Measurements from ENCODE around the gene SMAD7. TPM values are rescaled to one million over a fixed set of nuclear protein-coding genes. Genes with fewer than 3 reads are reported as not detected.
A peak's percentile ranks its signal among the peaks of the same experiment; 100 is the strongest.

SMAD7 gene
- total and polyA plus RNA-seq, 4 experiments from 2014 or later = 2.7 to 31.2 (median 17.9) TPM

DNA sequence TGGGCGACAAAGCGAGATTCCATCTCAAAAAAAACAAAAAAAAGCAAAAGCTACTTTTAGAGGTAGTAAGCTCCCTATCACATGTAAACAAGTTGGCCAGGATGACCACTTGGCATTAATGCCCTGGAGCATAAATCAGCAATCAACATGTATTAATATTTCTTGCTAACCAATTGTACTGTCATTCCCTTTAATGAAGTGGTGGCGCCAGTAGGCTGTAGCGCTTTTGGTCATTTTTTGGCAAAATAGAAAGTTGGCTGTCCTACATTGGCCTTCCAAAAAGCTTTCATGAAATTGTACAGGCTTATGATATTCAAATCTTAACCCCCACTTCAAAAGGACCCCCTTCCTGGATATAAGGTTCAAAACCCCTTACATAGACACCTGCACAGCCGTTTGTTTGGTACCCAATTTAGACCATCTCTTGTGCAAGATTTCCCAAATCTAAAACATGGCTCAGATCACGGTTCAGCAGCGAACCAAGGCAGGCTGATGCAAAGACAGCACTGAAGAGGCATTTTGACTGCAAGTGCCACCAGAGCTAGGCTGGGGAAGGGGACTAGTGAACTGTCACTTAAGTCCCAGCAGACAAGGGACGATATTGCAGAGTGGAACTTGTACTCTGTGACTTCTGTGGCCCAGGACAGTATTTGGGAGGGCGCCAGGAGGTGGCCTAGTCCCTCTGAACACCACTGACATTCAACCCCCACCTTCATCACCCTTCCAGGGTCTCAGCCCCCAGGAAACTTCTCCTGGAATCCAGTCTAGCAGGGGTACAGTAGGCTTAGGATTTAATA, 31.9 kb downstream of the SMAD7 start:
- H3K4me1 Mint-ChIP-seq = peaks cover 23 to 46% (median 32%) of the 10 kb centered on the region in 4 donors
- POLR2A ChIA-PET (ENCODE audit: partially characterized antibody) = interaction anchor here (1.7 to 3.1 kb wide), 3 partner anchors 10 to 33 kb away, joined by 3 to 10 read pairs (median 8); no protein-coding TSS in a partner anchor
- H3K9me3 Mint-ChIP-seq = peaks cover 0 to 2% (median 0%) of the 10 kb centered on the region in 8 donors

DNA sequence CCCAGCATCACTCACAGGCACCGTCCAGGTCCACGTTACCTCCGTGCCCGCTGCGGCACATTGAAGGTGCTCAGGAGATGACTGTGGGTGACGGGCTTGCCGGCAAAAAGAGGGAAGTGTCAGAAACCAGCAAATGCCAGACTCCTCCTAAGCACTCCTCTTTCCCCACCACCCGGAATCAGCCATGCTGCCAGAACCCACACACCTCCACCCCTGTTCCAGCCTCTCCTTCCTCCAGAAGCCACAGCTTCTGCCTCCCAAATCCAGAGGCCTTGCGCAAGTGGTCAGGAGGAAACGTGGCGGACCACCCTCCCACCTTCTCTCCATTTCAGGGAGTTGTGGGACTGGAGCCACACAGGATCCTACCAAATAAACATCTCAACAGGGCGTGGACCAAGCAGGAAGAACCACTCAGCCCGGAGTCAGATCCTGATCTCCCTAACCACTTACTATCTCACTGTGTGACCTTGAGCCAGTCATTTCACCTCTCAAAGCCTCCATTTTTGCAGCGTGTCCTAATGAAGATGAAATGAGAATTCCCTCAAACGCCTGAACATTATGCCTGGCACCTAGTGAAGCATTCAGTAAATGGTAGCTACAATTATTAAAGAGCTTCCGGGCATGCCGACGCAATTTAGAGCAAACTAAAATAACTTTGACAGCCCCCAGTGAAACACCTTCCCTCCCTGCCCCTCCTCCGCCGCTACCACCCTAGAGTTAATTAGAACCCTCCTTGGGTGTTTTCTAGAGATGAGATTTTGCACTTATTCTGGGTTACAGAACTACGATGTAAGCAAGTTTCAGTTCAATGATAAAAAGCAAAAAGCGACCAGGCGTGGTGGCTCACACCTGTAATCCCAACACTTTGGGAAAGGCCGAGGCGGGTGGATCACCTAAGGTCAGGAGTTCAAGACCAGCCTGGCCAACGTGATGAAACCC, 32.9 kb downstream of the SMAD7 start:
- no peaks in the 10 kb centered on the region for H3K9me3 ChIP-seq (ENCODE audit: control insufficient read depth in 1 of 2, low read length in 2 of 2)
- no peaks in the 10 kb centered on the region for H3K27me3 Mint-ChIP-seq
- ChIA-PET POLR2A (ENCODE audit: partially characterized antibody) (interaction anchor here (3.1 kb wide), 1 partner anchor 11 kb away, joined by 10 read pairs; no protein-coding TSS in a partner anchor), CTCF (ENCODE audit: partially characterized antibody) (interaction anchor here (1.4 to 9.2 kb wide), 2 partner anchors 28 to 141 kb away, joined by 3 to 127 read pairs; no protein-coding TSS in a partner anchor)
- peaks cover 0 to 2% (median 0%) of the 10 kb centered on the region in 8 donors for H3K9me3 Mint-ChIP-seq
- H3K27ac Mint-ChIP-seq = peak overlapping the region in 3 of 7 donors; percentile 9 to 65 (median 35)
- no peaks in the 10 kb centered on the region for H3K27me3 ChIP-seq (ENCODE audit: insufficient read depth, low read length)
- no peak overlapping the region for H3K4me3 Mint-ChIP-seq
- intact Hi-C loops (cut with micrococcal nuclease) = loop anchor here (10.0 kb wide), 1 partner anchor 127 kb away; no protein-coding TSS in a partner anchor
- H3K36me3 ChIP-seq (ENCODE audit: insufficient read depth, low read length) = peaks cover 8% of the 10 kb centered on the region
- no peak for DNase-seq
- peaks cover 22% of the 10 kb centered on the region for H3K4me1 ChIP-seq (ENCODE audit: insufficient read depth, low read length)
- peaks cover 21 to 28% of the 10 kb centered on the region in 2 donors for H3K36me3 Mint-ChIP-seq
- H3K4me3 ChIP-seq (ENCODE audit: low read length in 2 of 2) = no peak overlapping the region
- no peak overlapping the region for H3K27ac ChIP-seq (ENCODE audit: low read depth, low read length)
- H3K4me1 Mint-ChIP-seq = peaks cover 21 to 46% (median 31%) of the 10 kb centered on the region in 4 donors

More for the DNA sequence above, 31.9 kb downstream of the SMAD7 start:
- H3K27me3 Mint-ChIP-seq = no peaks in the 10 kb centered on the region
- intact Hi-C loops (cut with micrococcal nuclease) = loop anchor here (10.0 kb wide), 1 partner anchor 126 kb away; no protein-coding TSS in a partner anchor
- H3K9me3 ChIP-seq (ENCODE audit: control insufficient read depth in 1 of 2, low read length in 2 of 2) = no peaks in the 10 kb centered on the region
- CTCF ChIA-PET (ENCODE audit: partially characterized antibody) = interaction anchor here (1.4 to 9.2 kb wide), 2 partner anchors 27 to 142 kb away, joined by 3 to 127 read pairs; no protein-coding TSS in a partner anchor
- peaks cover 8% of the 10 kb centered on the region for H3K36me3 ChIP-seq (ENCODE audit: insufficient read depth, low read length)
- H3K36me3 Mint-ChIP-seq = peaks cover 21 to 36% of the 10 kb centered on the region in 2 donors
- no peaks in the 10 kb centered on the region for H3K27me3 ChIP-seq (ENCODE audit: insufficient read depth, low read length)
- H3K4me3 ChIP-seq (ENCODE audit: low read length in 2 of 2) = no peak overlapping the region
- peaks cover 24% of the 10 kb centered on the region for H3K4me1 ChIP-seq (ENCODE audit: insufficient read depth, low read length)
- peak overlapping the region in 2 of 7 donors; percentile 22 to 65 for H3K27ac Mint-ChIP-seq
- H3K4me3 Mint-ChIP-seq = no peak overlapping the region
- DNase-seq = peak in 1 of 5 donors; percentile 37
- no peak overlapping the region for H3K27ac ChIP-seq (ENCODE audit: low read depth, low read length)

- H3K36me3 Mint-ChIP-seq = peaks cover 12 to 17% of the 10 kb centered on the region in 2 donors
- DNase-seq = no peak
- Histone ChIP-seq H3K27ac (ENCODE audit: low read depth, low read length) (no peak overlapping the region), H3K36me3 (ENCODE audit: insufficient read depth, low read length) (peaks cover 4% of the 10 kb centered on the region), H3K27me3 (ENCODE audit: insufficient read depth, low read length) (no peaks in the 10 kb centered on the region), H3K4me1 (ENCODE audit: insufficient read depth, low read length) (peaks cover 8% of the 10 kb centered on the region), H3K4me3 (ENCODE audit: low read length in 2 of 2) (no peak overlapping the region), H3K9me3 (ENCODE audit: control insufficient read depth in 1 of 2, low read length in 2 of 2) (no peaks in the 10 kb centered on the region)
- peaks cover 15 to 35% (median 19%) of the 10 kb centered on the region in 4 donors for H3K4me1 Mint-ChIP-seq
- ChIA-PET POLR2A (ENCODE audit: partially characterized antibody) (interaction anchor here (0.8 to 1.5 kb wide), 4 partner anchors 19 to 138 kb away, joined by 3 to 4 read pairs (median 3); no protein-coding TSS in a partner anchor), CTCF (ENCODE audit: partially characterized antibody) (interaction anchor here (0.9 to 9.2 kb wide), 6 partner anchors 10 to 139 kb away, joined by 3 to 127 read pairs (median 5); no protein-coding TSS in a partner anchor)
- intact Hi-C loops (cut with micrococcal nuclease) = loop anchor here (10.0 kb wide), 1 partner anchor 129 kb away; no protein-coding TSS in a partner anchor
- no peaks in the 10 kb centered on the region for H3K27me3 Mint-ChIP-seq
- peak overlapping the region in 3 of 7 donors; percentile 43 to 65 (median 53) for H3K27ac Mint-ChIP-seq
- no peak overlapping the region for H3K4me3 Mint-ChIP-seq
- H3K9me3 Mint-ChIP-seq = no peaks in the 10 kb centered on the region
Measured at GRCh38 chr18:48915626-48916425, 34.9 kb downstream of the SMAD7 start.

DNA sequence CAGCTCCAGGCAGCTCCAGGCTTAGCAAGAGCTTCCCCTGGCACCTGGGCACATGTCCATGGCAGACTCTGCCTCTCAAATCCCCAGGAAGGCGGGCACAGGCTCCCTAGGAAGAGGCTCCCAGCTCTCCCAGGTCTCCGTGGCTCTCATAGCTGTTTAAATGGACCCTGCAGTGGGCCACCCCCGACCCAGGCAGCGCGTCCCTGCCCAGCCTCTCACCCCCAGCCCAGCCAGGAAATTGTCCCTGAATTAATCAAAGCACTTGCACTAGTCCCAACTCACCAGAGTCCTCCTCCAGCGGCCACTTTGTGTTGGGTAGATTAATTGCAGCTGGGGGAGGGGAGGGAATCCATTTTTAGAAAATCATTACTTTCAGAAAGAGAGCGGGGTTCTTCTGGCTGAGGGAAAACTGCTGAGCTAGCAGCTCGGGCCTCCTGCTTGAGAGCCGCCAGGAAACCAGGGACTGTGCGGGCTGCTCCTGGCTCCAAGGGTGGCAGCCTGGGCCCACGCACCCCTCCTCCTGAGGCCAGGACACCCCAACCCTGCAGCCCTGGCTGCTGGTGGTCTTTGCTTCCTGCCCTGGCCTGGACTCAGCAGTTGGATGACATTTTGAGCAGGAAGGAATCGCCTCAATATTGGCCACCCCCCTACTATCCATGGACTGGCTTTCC, 36.0 kb downstream of the SMAD7 start:
- CTCF ChIA-PET (ENCODE audit: partially characterized antibody) = interaction anchor here (0.5 to 9.2 kb wide), 10 partner anchors 17 to 532 kb away, joined by 3 to 127 read pairs (median 6); no protein-coding TSS in a partner anchor

GRCh38 chr18:48913775-48914174, 37.0 kb downstream of the SMAD7 start:
- Histone ChIP-seq H3K4me1 (ENCODE audit: insufficient read depth, low read length) (peaks cover 14% of the 10 kb centered on the region), H3K27ac (ENCODE audit: low read depth, low read length) (no peak overlapping the region)
- intact Hi-C loops (cut with micrococcal nuclease) = loop anchor here (1.0 to 10.0 kb wide), 4 partner anchors 39 to 201 kb away; partner anchors contain the start of gene SMAD7

More for the DNA sequence above, 36.0 kb downstream of the SMAD7 start:
- Mint-ChIP-seq H3K9me3 (no peaks in the 10 kb centered on the region), H3K36me3 (peaks cover 3 to 8% of the 10 kb centered on the region in 2 donors), H3K27ac (no peak overlapping the region), H3K27me3 (no peaks in the 10 kb centered on the region), H3K4me1 (peaks cover 14 to 39% (median 22%) of the 10 kb centered on the region in 4 donors), H3K4me3 (peak overlapping the region in 1 of 8 donors; percentile 58)
- intact Hi-C loops (cut with micrococcal nuclease) = loop anchor here (5.0 to 10.0 kb wide), 2 partner anchors 38 to 130 kb away; partner anchors contain the start of gene SMAD7
- Histone ChIP-seq H3K9me3 (ENCODE audit: control insufficient read depth in 1 of 2, low read length in 2 of 2) (no peaks in the 10 kb centered on the region), H3K4me1 (ENCODE audit: insufficient read depth, low read length) (peaks cover 14% of the 10 kb centered on the region), H3K4me3 (ENCODE audit: low read length in 2 of 2) (no peak overlapping the region), H3K27ac (ENCODE audit: low read depth, low read length) (no peak overlapping the region), H3K36me3 (ENCODE audit: insufficient read depth, low read length) (no peaks in the 10 kb centered on the region), H3K27me3 (ENCODE audit: insufficient read depth, low read length) (no peaks in the 10 kb centered on the region)
- no peak for DNase-seq
- POLR2A ChIA-PET (ENCODE audit: partially characterized antibody) = interaction anchor here (1.0 to 1.5 kb wide), 4 partner anchors 20 to 139 kb away, joined by 3 to 4 read pairs (median 3); no protein-coding TSS in a partner anchor

More at GRCh38 chr18:48913775-48914174, 37.0 kb downstream of the SMAD7 start:
- Histone ChIP-seq H3K27me3 (ENCODE audit: insufficient read depth, low read length) (no peaks in the 10 kb centered on the region), H3K36me3 (ENCODE audit: insufficient read depth, low read length) (no peaks in the 10 kb centered on the region), H3K9me3 (ENCODE audit: control insufficient read depth in 1 of 2, low read length in 2 of 2) (no peaks in the 10 kb centered on the region), H3K4me3 (ENCODE audit: low read length in 2 of 2) (no peak overlapping the region)
- Mint-ChIP-seq H3K4me1 (peaks cover 16 to 45% (median 23%) of the 10 kb centered on the region in 4 donors), H3K9me3 (no peaks in the 10 kb centered on the region), H3K4me3 (no peak overlapping the region), H3K27ac (peak overlapping the region in 2 of 7 donors; percentile 60 to 69), H3K36me3 (peaks cover 0 to 1% of the 10 kb centered on the region in 2 donors), H3K27me3 (peaks cover 0 to 1% of the 10 kb centered on the region in 2 donors)
- POLR2A ChIA-PET (ENCODE audit: partially characterized antibody) = interaction anchor here (1.3 to 1.6 kb wide), 3 partner anchors 28 to 139 kb away, joined by 3 to 8 read pairs (median 7); no protein-coding TSS in a partner anchor
- no peak for DNase-seq
- CTCF ChIA-PET (ENCODE audit: partially characterized antibody) = interaction anchor here (0.5 to 9.2 kb wide), 17 partner anchors 8 to 533 kb away, joined by 3 to 127 read pairs (median 6); no protein-coding TSS in a partner anchor

Measured in CD4-positive, alpha-beta memory T cell (primary cell).